GM23338 (cell line): Measurements from ENCODE around the gene OR51G1.

Experiments used
- CREB1 ChIP-seq: fragments of 250-450 bp; sonication (Bioruptor Pico); IDR thresholded peaks from 2 replicates; pipeline ENCODE4 v1.5.0; 2020; ENCODE audit warnings: low read depth, mild to moderate bottlenecking, moderate library complexity
- CTCF ChIP-seq, 2 experiments: fragments of 200-600 bp in 1 of 2; sonication (generic) in 1 of 2; conservative IDR thresholded peaks; 2 replicates each; pipeline versions ENCODE4 v1.5.1 to v1.6.1; 2016 to 2017; ENCODE audit warnings: antibody characterized with exemption in 2 of 2, low read depth in 2 of 2, mild to moderate bottlenecking in 2 of 2, moderate library complexity in 1 of 2
- EZH2 ChIP-seq: fragments of 200-600 bp; sonication (generic); IDR thresholded peaks from one replicate; pipeline ENCODE4 v1.8.0; 2017; ENCODE audit warnings: antibody characterized with exemption, mild to moderate bottlenecking, low read depth; ENCODE audit not compliant: unreplicated experiment
- EZH2phosphoT487 ChIP-seq: fragments of 200-600 bp; sonication (generic); IDR thresholded peaks from one replicate; pipeline ENCODE4 v1.8.1; 2018; ENCODE audit warnings: antibody characterized with exemption; ENCODE audit not compliant: unreplicated experiment
- POLR2AphosphoS5 ChIP-seq: IDR thresholded peaks from 2 replicates; pipeline ENCODE4 v1.6.1; 2016; ENCODE audit warnings: antibody characterized with exemption, low read depth
- REST ChIP-seq: IDR thresholded peaks from one replicate; pipeline ENCODE4 v1.6.1; 2018; ENCODE audit warnings: antibody characterized with exemption; ENCODE audit not compliant: unreplicated experiment

- TF ChIP-seq CTCF (conservative IDR thresholded peaks at IDR 0.05; ENCODE audit: low read depth in 2 of 2) (no peak), POLR2AphosphoS5 (no peak), EZH2phosphoT487 (no peak), REST (no peak), EZH2 (no peak), CREB1 (CRISPR knock-in tag) (no peak)
Observed at GRCh38 chr11:4919250-4919649, 4.9 kb downstream of the OR51G1 start, which contains the start of gene OR51G2.
